Ecto neural progenitor cell (in vitro differentiated cells): ENCODE data around the gene DPP10.

Source experiments
- DNase-seq: peaks from one replicate; pipeline ENCODE4 v3.0.0-alpha.2; 2018; ENCODE audit warnings: low spot score

Gene DPP10

DNA sequence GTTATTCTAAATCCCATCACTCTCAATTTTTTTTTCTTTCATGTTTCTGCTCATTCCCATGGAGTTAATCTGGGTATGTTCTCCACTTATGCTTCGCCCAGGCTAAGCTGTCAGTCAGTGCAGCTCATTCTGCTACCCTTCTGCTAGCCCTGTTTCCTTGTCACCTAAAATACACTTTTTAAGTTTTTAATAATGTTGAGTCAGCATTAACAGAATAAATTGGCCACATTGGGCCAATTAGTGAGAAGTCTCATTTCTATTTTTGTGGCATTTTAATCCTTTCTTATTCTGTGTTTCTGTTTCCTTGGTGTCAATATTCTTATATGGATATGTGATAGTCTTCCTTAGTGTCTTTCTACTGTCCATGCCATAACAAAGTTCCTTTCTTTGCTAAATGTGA is 1126.2 kb downstream of the DPP10 start:
- DNase-seq, result no peak

DNA sequence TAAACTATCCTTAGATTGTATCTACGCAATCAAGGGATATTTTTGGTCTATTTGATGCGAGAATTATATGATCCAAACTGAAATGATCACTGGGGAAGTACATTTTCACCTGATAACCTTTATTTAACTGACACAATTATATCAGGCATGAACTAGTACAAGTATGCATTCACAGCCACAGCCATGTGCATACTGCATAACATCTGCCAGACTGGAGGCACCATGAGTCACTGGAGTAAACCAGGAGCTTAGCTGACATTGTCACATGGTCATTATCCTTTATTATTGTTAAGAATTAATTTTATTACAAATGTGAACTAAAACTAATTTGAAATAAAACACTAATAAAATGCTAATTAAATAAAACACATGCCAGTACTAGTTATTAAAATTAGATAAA is 1127.1 kb downstream of the DPP10 start:
- DNase-seq, result no peak

- no peak for DNase-seq
Measured at GRCh38 chr2:115572746-115573145, 1130.3 kb downstream of the DPP10 start.

DNA sequence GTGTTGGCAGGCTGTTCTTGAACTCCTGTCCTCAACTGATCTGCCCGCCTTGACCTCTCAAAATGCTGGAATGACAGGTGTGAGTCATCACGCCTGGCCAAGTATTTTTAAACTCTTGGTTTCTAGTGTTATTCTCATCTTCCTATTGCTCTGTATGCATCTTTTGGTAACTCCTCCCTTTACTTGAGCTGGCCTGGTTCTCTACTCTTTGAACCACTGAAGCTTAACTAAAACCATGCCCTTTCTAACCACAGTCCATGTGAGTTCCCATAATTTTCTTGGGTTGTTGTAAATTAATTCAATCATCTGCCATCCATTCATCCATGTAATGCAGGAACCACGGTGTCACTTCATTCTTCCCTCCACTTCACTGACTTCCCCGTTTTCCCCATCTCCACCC is 1131.3 kb downstream of the DPP10 start:
- no peak for DNase-seq

GRCh38 chr2:115574667-115575066 is 1132.2 kb downstream of the DPP10 start:
- DNase-seq, result no peak

DNA sequence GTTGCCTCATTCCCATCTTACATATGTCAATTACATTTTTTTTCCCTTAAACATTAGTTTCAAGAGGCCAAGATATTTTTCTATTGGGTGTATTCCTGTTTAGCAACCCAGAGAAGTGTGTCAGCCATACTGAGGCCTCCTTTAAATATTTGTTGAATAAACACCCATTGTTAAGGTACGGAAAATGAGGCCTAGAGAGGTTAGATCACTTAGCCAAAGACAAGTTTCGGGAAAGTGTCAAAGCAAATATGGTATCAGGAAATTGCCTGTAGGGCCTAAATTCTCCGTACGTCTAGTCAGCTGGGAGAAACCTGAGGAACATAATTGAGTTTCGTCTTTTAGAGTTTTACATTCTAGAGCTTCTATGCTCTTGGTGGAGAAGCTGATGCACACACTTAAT is 1138.3 kb downstream of the DPP10 start:
- no peak for DNase-seq

GRCh38 chr2:115584507-115584906 is 1142.1 kb downstream of the DPP10 start:
- no peak for DNase-seq

DNA sequence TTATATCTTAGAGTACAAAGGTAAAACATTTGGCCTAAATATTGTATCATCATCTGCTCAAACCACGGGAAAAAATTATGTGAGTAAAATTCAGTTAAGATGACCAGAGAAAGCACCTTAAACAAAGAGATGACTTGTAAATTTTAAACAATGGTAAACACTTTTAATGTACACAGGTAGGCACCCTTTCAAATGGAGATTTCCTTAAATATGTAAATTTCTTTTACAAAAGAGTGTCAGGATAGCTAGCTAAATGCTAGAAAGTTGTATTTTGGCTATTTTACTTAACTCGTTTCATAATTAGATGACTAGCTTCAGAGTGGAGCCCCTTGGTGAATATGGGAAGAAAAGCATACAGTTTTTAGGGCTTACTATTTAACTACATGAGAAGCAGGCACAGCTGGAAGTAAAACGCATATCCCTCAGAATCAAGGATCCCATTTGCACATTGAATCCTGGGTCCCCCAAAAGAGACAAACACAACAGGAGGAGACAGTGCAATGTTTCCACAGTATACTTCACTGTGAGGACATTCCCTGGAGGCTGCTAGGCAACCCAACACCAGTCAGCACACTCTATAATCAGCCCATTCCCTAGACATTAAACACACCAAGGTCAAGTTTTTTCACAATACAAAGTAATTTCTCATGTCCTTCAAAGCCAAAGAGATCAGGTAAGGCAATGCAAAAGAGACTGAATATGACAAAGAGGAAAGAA is 1154.4 kb downstream of the DPP10 start:
- no peak for DNase-seq

DNA sequence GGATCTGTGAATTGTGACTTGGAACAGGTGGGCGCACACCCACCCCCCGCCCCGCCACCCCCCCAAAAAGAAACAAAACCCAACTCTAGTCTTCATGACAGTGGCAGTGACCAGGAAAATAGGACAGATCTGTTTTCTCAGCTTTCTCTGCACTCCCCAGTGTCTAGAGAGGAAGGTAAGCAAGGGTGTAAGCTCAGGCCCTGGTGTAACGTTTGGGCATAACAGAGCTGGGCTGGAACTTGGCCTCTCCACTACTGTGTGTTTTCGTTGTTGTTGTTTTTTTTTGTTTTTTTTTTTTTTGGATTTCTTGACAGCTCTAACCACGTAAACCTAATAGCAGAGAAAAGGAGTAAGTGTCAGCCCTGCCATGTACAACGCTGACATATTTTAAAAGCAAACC is 1160.8 kb downstream of the DPP10 start:
- no peak for DNase-seq

- no peak for DNase-seq
Measured at GRCh38 chr2:115606350-115606749, 1163.9 kb downstream of the DPP10 start.

GRCh38 chr2:115609978-115610377 is 1167.5 kb downstream of the DPP10 start:
- DNase-seq, result no peak

GRCh38 chr2:115610888-115611287 is 1168.4 kb downstream of the DPP10 start:
- no peak for DNase-seq

- DNase-seq, result no peak
Measured at GRCh38 chr2:115624332-115624731, 1181.9 kb downstream of the DPP10 start.

DNA sequence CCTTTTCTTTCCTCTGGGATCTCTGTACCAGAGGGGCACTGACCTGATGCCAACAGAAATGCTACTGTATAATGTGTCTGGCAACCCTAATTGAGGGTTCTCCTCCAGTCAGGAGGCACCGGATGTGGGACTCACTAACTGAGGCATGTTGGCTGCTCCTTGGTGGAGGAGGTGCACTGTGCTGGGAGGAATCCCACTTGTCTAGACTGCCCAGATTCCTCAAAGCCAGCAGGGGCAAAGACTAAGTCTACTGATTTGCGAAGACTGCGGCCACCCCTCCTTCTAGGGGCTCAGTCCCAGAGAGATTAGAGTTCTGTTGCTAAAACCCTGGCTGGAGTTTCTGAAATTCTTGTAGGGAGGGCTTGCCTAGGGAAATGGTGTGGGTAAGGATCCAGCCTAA is 1192.1 kb downstream of the DPP10 start:
- no peak for DNase-seq

DNA sequence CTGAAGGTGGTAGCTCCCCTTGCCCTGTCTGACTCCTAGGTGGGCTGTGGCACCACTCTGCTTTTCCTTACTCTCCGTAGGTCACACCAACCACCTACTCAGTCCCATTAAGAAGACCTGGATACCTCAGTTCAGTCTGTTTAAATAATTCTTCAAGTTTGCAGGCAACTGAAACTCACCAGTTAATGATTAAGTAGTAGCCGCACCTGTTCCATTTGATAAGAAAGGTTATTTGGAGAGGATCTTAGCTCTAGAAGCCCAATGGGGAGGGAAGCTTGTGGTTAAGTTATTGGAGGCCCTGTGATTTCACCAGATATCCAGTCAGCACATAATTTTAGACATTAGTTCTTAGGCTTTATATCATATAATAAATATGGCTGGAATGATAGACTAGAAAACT is 1193.0 kb downstream of the DPP10 start:
- DNase-seq, result no peak

DNA sequence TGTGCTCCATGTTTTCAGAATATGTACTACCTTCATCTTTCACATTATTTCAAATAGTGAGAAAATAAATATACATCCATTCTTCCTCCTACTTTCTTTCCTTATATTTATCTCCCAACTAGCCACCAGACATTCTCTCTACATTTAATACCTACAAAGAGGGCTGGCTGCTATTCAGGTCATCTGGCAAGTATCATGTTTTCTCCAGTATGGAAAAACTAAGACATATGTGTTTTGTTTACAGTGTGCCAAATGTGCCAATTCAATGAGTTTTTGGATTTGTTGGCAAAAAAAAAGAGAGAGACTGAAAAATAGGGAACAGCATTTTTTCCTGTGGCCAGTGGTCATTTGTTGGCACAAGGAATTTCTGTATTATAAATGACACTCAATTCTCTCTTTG is 1207.3 kb downstream of the DPP10 start:
- no peak for DNase-seq

DNA sequence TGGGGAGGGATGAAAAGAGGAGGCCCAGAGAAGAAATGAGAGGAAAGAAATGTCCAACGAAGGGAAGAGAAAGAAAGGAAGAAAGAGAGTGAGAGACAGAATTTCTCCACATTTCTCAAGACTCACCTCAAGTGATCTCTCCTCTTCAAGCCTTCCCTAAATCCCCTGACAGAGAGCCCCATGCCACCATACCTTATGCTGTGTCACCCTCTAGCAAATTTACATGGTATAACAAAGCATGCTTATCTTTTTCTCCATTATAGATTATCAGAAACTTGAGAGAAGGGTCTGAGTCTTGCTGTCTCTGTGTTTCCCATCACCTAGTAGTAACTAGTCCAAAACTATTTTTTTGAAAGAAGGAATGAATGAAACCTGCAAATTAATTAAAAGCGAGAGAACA is 1208.4 kb downstream of the DPP10 start:
- DNase-seq, result no peak

DNA sequence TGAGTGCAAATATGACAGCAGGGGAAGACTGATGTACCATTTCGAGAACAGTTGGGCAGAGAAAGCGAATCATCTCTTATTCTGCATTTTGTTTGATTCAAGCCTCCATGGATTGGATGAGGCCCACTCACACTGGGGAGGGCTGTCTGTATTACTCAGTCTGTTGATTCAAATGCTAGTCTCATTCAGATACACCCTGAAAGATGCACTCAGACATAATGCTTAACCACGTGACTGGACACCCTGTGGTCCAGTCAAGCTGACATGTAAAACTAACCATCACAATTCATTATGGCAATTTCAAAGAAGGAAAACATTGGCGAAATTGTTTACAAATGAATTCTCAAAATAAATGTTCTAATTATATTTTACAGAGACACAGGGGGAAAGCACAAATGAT is 1210.2 kb downstream of the DPP10 start:
- DNase-seq, result no peak

- DNase-seq, result no peak
Measured at GRCh38 chr2:115654362-115654761, 1211.9 kb downstream of the DPP10 start.

DNA sequence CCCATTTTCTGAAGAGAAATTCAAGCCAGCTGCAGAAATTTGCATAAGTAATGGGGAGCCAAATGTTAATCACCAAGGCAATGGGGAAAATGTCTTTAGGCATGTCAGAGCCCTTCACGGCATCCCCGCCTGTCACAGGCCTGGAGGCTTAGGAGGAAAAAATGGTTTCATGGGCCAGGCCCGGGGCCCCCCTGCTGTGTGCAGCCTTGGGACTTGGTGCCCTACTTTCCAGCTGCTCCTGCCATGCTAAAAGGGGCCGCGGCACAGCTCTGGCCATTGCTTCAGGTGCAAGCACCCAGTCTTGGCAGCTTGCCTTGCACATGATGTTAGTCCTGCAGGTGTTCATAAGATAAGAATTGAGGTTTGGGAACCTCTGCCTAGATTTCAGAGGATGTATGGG is 1235.7 kb downstream of the DPP10 start:
- no peak for DNase-seq

- DNase-seq, result no peak
Measured at GRCh38 chr2:115684345-115684744, 1241.9 kb downstream of the DPP10 start.

- no peak for DNase-seq
Measured at GRCh38 chr2:115691409-115691808, 1249.0 kb downstream of the DPP10 start.

DNA sequence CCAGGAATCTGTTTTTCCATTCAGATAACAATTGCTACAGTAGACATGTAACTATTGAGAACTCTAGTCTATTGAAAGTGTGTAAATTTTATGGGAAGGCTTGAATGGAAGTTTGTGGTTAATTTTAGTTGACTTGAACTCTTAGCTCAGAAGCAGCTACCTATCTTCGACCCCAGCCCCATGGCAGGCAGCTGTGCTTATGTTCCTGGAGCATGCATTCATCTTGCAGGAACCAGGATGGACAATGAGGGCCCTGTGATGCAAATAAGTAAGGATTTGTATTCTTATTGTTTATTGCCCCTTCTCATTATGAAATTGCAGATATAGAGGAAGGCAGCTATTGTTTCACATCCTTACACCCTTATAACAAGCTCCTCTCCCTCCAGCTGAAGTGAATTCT is 1252.2 kb downstream of the DPP10 start:
- no peak for DNase-seq

- no peak for DNase-seq
Measured at GRCh38 chr2:115733190-115733775, 1290.8 kb downstream of the DPP10 start.
